ENCODE results near the gene EFS.

EFS gene

GRCh38 chr14:23365036-23365731, at the start of gene EFS:
Gene EFS (minus strand): TSS chr14:23365172. CDS start chr14:23365025, 147 bp downstream.
- no peaks in the 10 kb centered on the region for H3K9me3 ChIP-seq (ENCODE audit: control insufficient read depth, insufficient read depth, low read length)
- no peaks in the 10 kb centered on the region for H3K36me3 ChIP-seq (ENCODE audit: insufficient read depth, low read length)
- H3K9ac ChIP-seq (ENCODE audit: low read depth, low read length): peak within 1 kb of the TSS; percentile 89
- peaks cover 13% of the 10 kb centered on the region for H3K4me1 ChIP-seq (ENCODE audit: insufficient read depth, low read length)

GRCh38 chr14:23414254-23414653, 49.3 kb upstream of the EFS start:
- Histone ChIP-seq H3K9ac (ENCODE audit: low read depth, low read length) (no peak overlapping the region), H3K9me3 (ENCODE audit: control insufficient read depth, insufficient read depth, low read length) (no peaks in the 10 kb centered on the region), H3K36me3 (ENCODE audit: insufficient read depth, low read length) (no peaks in the 10 kb centered on the region), H3K4me1 (ENCODE audit: insufficient read depth, low read length) (no peaks in the 10 kb centered on the region)

GRCh38 chr14:23413681-23414080, 48.7 kb upstream of the EFS start:
- Histone ChIP-seq H3K9me3 (ENCODE audit: control insufficient read depth, insufficient read depth, low read length) (no peaks in the 10 kb centered on the region), H3K4me1 (ENCODE audit: insufficient read depth, low read length) (no peaks in the 10 kb centered on the region), H3K36me3 (ENCODE audit: insufficient read depth, low read length) (no peaks in the 10 kb centered on the region), H3K9ac (ENCODE audit: low read depth, low read length) (no peak overlapping the region)

GRCh38 chr14:23411563-23412525, 46.9 kb upstream of the EFS start:
- no peaks in the 10 kb centered on the region for H3K9me3 ChIP-seq (ENCODE audit: control insufficient read depth, insufficient read depth, low read length)
- H3K9ac ChIP-seq (ENCODE audit: low read depth, low read length): no peak overlapping the region
- no peaks in the 10 kb centered on the region for H3K36me3 ChIP-seq (ENCODE audit: insufficient read depth, low read length)
- H3K4me1 ChIP-seq (ENCODE audit: insufficient read depth, low read length): no peaks in the 10 kb centered on the region

- Histone ChIP-seq H3K4me1 (ENCODE audit: insufficient read depth, low read length) (no peaks in the 10 kb centered on the region), H3K9me3 (ENCODE audit: control insufficient read depth, insufficient read depth, low read length) (no peaks in the 10 kb centered on the region), H3K9ac (ENCODE audit: low read depth, low read length) (no peak overlapping the region), H3K36me3 (ENCODE audit: insufficient read depth, low read length) (no peaks in the 10 kb centered on the region)
These were observed 45.1 kb upstream of the EFS start for GRCh38 chr14:23409966-23410635.

- Histone ChIP-seq H3K4me1 (ENCODE audit: insufficient read depth, low read length) (no peaks in the 10 kb centered on the region), H3K9ac (ENCODE audit: low read depth, low read length) (no peak overlapping the region)
These were observed 44.5 kb upstream of the EFS start for GRCh38 chr14:23409475-23409874.

GRCh38 chr14:23408307-23408630, 43.3 kb upstream of the EFS start:
- Histone ChIP-seq H3K4me1 (ENCODE audit: insufficient read depth, low read length) (no peaks in the 10 kb centered on the region), H3K9ac (ENCODE audit: low read depth, low read length) (no peak overlapping the region), H3K36me3 (ENCODE audit: insufficient read depth, low read length) (no peaks in the 10 kb centered on the region), H3K9me3 (ENCODE audit: control insufficient read depth, insufficient read depth, low read length) (no peaks in the 10 kb centered on the region)

More at GRCh38 chr14:23409475-23409874, 44.5 kb upstream of the EFS start:
- Histone ChIP-seq H3K36me3 (ENCODE audit: insufficient read depth, low read length) (no peaks in the 10 kb centered on the region), H3K9me3 (ENCODE audit: control insufficient read depth, insufficient read depth, low read length) (no peaks in the 10 kb centered on the region)

GRCh38 chr14:23407516-23408306, 42.7 kb upstream of the EFS start, which contains the start of gene MYH6:
Gene MYH6 (minus strand): TSS chr14:23408273. CDS start chr14:23407223, 1,050 bp downstream.
- no peaks in the 10 kb centered on the region for H3K4me1 ChIP-seq (ENCODE audit: insufficient read depth, low read length)
- H3K9me3 ChIP-seq (ENCODE audit: control insufficient read depth, insufficient read depth, low read length): no peaks in the 10 kb centered on the region
- H3K36me3 ChIP-seq (ENCODE audit: insufficient read depth, low read length): no peaks in the 10 kb centered on the region
- no peak within 1 kb of the TSS for H3K9ac ChIP-seq (ENCODE audit: low read depth, low read length)

- Histone ChIP-seq H3K9ac (ENCODE audit: low read depth, low read length) (no peak overlapping the region), H3K9me3 (ENCODE audit: control insufficient read depth, insufficient read depth, low read length) (no peaks in the 10 kb centered on the region), H3K4me1 (ENCODE audit: insufficient read depth, low read length) (no peaks in the 10 kb centered on the region; the same call in 1 of the 2 replicates), H3K36me3 (ENCODE audit: insufficient read depth, low read length) (no peaks in the 10 kb centered on the region)
These were observed 41.9 kb upstream of the EFS start for GRCh38 chr14:23406725-23407355.

- no peaks in the 10 kb centered on the region; the same call in 1 of the 2 replicates for H3K4me1 ChIP-seq (ENCODE audit: insufficient read depth, low read length)
- H3K9ac ChIP-seq (ENCODE audit: low read depth, low read length): no peak overlapping the region
- no peaks in the 10 kb centered on the region for H3K9me3 ChIP-seq (ENCODE audit: control insufficient read depth, insufficient read depth, low read length)
- no peaks in the 10 kb centered on the region for H3K36me3 ChIP-seq (ENCODE audit: insufficient read depth, low read length)
These were observed 41.3 kb upstream of the EFS start for GRCh38 chr14:23406244-23406643.

GRCh38 chr14:23405516-23406025, 40.6 kb upstream of the EFS start:
- H3K4me1 ChIP-seq (ENCODE audit: insufficient read depth, low read length): no peaks in the 10 kb centered on the region; the same call in 1 of the 2 replicates
- H3K9me3 ChIP-seq (ENCODE audit: control insufficient read depth, insufficient read depth, low read length): no peaks in the 10 kb centered on the region
- no peak overlapping the region for H3K9ac ChIP-seq (ENCODE audit: low read depth, low read length)
- no peaks in the 10 kb centered on the region for H3K36me3 ChIP-seq (ENCODE audit: insufficient read depth, low read length)

- no peaks in the 10 kb centered on the region for H3K9me3 ChIP-seq (ENCODE audit: control insufficient read depth, insufficient read depth, low read length)
- H3K4me1 ChIP-seq (ENCODE audit: insufficient read depth, low read length): no peaks in the 10 kb centered on the region; the same call in 1 of the 2 replicates
- H3K36me3 ChIP-seq (ENCODE audit: insufficient read depth, low read length): no peaks in the 10 kb centered on the region
- no peak overlapping the region for H3K9ac ChIP-seq (ENCODE audit: low read depth, low read length)
These were observed 40.1 kb upstream of the EFS start for GRCh38 chr14:23405096-23405495.

- Histone ChIP-seq H3K4me1 (ENCODE audit: insufficient read depth, low read length) (no peaks in the 10 kb centered on the region; the same call in 1 of the 2 replicates), H3K9ac (ENCODE audit: low read depth, low read length) (no peak overlapping the region), H3K36me3 (ENCODE audit: insufficient read depth, low read length) (no peaks in the 10 kb centered on the region), H3K9me3 (ENCODE audit: control insufficient read depth, insufficient read depth, low read length) (no peaks in the 10 kb centered on the region)
These were observed 39.4 kb upstream of the EFS start for GRCh38 chr14:23404331-23404900.
